Left colon (tissue), 2 donors: Measurements from ENCODE around the gene RIMS4. TPM values are rescaled to one million over a fixed set of nuclear protein-coding genes. Genes with fewer than 3 reads are reported as not detected.
"Not testable (repeated sequence)": the region's sequence is repeated elsewhere in the genome, so short reads cannot be mapped to it uniquely, and the experiment has no call there.

ENCODE experiments used
- ATAC-seq: fragments of 200-7000 bp; cut with Tn5 transposase; one replicate; pipeline ENCODE4 v1.9.1; 2020; ENCODE audit warnings: mild to moderate bottlenecking, moderate library complexity
- DNase-seq, 2 donors: peaks; one replicate each; pipeline ENCODE4 v3.0.0-alpha.2; 2020
- intact Hi-C, 2 donors: fragments of 100-400 bp; cut with DNase I in 1 of 2; cut with micrococcal nuclease in 1 of 2; formaldehyde crosslinking; loops; one replicate each; pipeline versions ENCODE4 v1.11.2 to v1.14.0; 2022; cut with DNase I, micrococcal nuclease
- total RNA-seq, 2 donors: library from RNA; stranded (reverse); fragmentation: NEBNext Ultra II Directional; extraction: Animal tissue kit (Norgen Biotek cat#: 25700); gene quantifications; one replicate each; pipeline ENCODE4 v1.2.1, GENCODE V29; 2021
- donor health status: DM: no; HTN: no; CAD: no.
- donor health status: DM: yes; HTN: yes; CAD: no.

RIMS4 gene
- total RNA-seq, 2 donors from 2014 or later, result 0.56 to 1.2 TPM

GRCh38 chr20:44770484-44771171 lies 39.7 kb downstream of the RIMS4 start:
- intact Hi-C loops, result no loop called here
- no peak for DNase-seq
- ATAC-seq, result no peak

- DNase-seq, result no peak
- ATAC-seq, result no peak
- intact Hi-C loops, result no loop called here
Observed at GRCh38 chr20:44769481-44769863, 40.9 kb downstream of the RIMS4 start.

- intact Hi-C loops, result no loop called here
- ATAC-seq (no peak), DNase-seq (no peak)
Observed at GRCh38 chr20:44768854-44769480, 41.4 kb downstream of the RIMS4 start.

GRCh38 chr20:44768256-44768655 lies 42.1 kb downstream of the RIMS4 start:
- DNase-seq (no peak), ATAC-seq (no peak)
- intact Hi-C loops, result no loop called here

- ATAC-seq (no peak), DNase-seq (no peak)
- intact Hi-C loops, result no loop called here
Observed at GRCh38 chr20:44765701-44766347, 44.5 kb downstream of the RIMS4 start.

GRCh38 chr20:44765091-44765490 lies 45.3 kb downstream of the RIMS4 start:
- DNase-seq (no peak), ATAC-seq (no peak)
- intact Hi-C loops, result no loop called here

GRCh38 chr20:44763798-44764197 lies 46.5 kb downstream of the RIMS4 start:
- DNase-seq, ATAC-seq, intact Hi-C loops: not testable (repeated sequence)

GRCh38 chr20:44762466-44763140 lies 47.7 kb downstream of the RIMS4 start:
- ATAC-seq, result no peak
- intact Hi-C loops, result no loop called here

GRCh38 chr20:44761423-44761822 lies 48.9 kb downstream of the RIMS4 start:
- ATAC-seq, result no peak
- intact Hi-C loops, result no loop called here
- DNase-seq, result no peak

More at GRCh38 chr20:44762466-44763140, 47.7 kb downstream of the RIMS4 start:
- DNase-seq, result no peak

GRCh38 chr20:44759595-44759994 lies 50.8 kb downstream of the RIMS4 start:
- ATAC-seq (no peak), DNase-seq (no peak)

GRCh38 chr20:44758247-44759101 lies 51.9 kb downstream of the RIMS4 start:
- intact Hi-C loops, result no loop called here
- ATAC-seq, result no peak
- DNase-seq, result no peak

More at GRCh38 chr20:44759595-44759994, 50.8 kb downstream of the RIMS4 start:
- intact Hi-C loops, result no loop called here

GRCh38 chr20:44756956-44757355 lies 53.4 kb downstream of the RIMS4 start:
- intact Hi-C loops, result no loop called here
- DNase-seq (no peak), ATAC-seq (no peak)

- intact Hi-C loops, result no loop called here
- DNase-seq (no peak), ATAC-seq (no peak)
Observed at GRCh38 chr20:44756011-44756688, 54.2 kb downstream of the RIMS4 start.

- ATAC-seq (no peak), DNase-seq (no peak)
- intact Hi-C loops, result no loop called here
Observed at GRCh38 chr20:44754554-44754953, 55.8 kb downstream of the RIMS4 start.

GRCh38 chr20:44752099-44752931 lies 58.0 kb downstream of the RIMS4 start:
- intact Hi-C loops, result no loop called here
- ATAC-seq (no peak), DNase-seq (no peak)

GRCh38 chr20:44750081-44750805 lies 60.1 kb downstream of the RIMS4 start:
- ATAC-seq (no peak), DNase-seq (no peak)
- intact Hi-C loops, result no loop called here

GRCh38 chr20:44748005-44748370 lies 62.4 kb downstream of the RIMS4 start:
- DNase-seq, result no peak
- no peak for ATAC-seq
- intact Hi-C loops, result loop anchor here in 1 of 2 donors (5.0 kb wide), 1 partner anchor 119 kb away; no protein-coding TSS in a partner anchor
